PFSK-1 (cell line): Measurements from ENCODE around the gene CTSO.

Experiments
- POLR2AphosphoS5 ChIP-seq: IDR thresholded peaks from 2 replicates; pipeline ENCODE4 v1.6.1; 2012; ENCODE audit warnings: low read depth, mild to moderate bottlenecking, control low read depth, low read length, moderate library complexity
- TAF1 ChIP-seq: IDR thresholded peaks from 2 replicates; pipeline ENCODE4 v1.6.1; 2012; ENCODE audit warnings: low read length, control low read depth, borderline replicate concordance; ENCODE audit not compliant: insufficient read depth
- TF ChIP-seq, protein P1 (sequence below), 2 experiments: IDR thresholded peaks; 2 replicates each; pipeline versions ENCODE4 v1.6.1 to v1.8.0; 2011 to 2012; ENCODE audit warnings: low read depth in 2 of 2, low read length in 2 of 2, control low read depth in 1 of 2, inconsistent platforms in 1 of 2, mild to moderate bottlenecking in 1 of 2, moderate library complexity in 1 of 2; ENCODE audit not compliant: insufficient read depth in 1 of 2

DNA sequence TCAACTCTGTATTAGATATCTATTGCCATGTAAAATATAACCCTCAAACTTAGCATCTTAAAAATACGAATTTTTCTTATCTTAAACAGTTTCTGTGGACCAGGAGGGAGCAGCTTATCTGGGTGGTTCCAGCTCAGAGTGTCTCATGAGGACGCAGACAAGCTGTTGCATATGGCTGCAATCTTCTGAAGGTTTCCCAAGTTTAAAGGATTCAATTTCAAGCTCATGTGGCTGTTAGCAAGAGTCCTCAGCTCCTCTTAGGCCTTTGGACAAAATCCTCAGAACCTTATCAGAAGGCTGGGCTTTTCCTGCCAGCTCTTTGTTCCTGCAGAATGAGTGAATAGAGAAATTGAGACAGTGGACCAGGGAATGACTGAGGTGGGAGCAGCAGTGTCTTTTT, 2.8 kb upstream of the CTSO start:
- TF ChIP-seq POLR2AphosphoS5 (no peak), TAF1 (no peak)
- TF ChIP-seq, protein P1, sequence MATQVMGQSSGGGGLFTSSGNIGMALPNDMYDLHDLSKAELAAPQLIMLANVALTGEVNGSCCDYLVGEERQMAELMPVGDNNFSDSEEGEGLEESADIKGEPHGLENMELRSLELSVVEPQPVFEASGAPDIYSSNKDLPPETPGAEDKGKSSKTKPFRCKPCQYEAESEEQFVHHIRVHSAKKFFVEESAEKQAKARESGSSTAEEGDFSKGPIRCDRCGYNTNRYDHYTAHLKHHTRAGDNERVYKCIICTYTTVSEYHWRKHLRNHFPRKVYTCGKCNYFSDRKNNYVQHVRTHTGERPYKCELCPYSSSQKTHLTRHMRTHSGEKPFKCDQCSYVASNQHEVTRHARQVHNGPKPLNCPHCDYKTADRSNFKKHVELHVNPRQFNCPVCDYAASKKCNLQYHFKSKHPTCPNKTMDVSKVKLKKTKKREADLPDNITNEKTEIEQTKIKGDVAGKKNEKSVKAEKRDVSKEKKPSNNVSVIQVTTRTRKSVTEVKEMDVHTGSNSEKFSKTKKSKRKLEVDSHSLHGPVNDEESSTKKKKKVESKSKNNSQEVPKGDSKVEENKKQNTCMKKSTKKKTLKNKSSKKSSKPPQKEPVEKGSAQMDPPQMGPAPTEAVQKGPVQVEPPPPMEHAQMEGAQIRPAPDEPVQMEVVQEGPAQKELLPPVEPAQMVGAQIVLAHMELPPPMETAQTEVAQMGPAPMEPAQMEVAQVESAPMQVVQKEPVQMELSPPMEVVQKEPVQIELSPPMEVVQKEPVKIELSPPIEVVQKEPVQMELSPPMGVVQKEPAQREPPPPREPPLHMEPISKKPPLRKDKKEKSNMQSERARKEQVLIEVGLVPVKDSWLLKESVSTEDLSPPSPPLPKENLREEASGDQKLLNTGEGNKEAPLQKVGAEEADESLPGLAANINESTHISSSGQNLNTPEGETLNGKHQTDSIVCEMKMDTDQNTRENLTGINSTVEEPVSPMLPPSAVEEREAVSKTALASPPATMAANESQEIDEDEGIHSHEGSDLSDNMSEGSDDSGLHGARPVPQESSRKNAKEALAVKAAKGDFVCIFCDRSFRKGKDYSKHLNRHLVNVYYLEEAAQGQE (IDR thresholded peaks at IDR 0.05; ENCODE audit: insufficient read depth in 1 of 2, low read depth in 2 of 2, low read length in 2 of 2): no peak
